CD14-positive monocyte (primary cell): ENCODE results near the gene EPS8L3. TPM values are rescaled to one million over a fixed set of nuclear protein-coding genes. Genes with fewer than 3 reads are reported as not detected.

ENCODE experiments used
- DNase-seq, 3 donors: peaks; one replicate each; pipeline ENCODE4 v3.0.0-alpha.2; 2011 to 2022
- H2AFZ ChIP-seq: 2 replicates; pipeline ENCODE4 v1.6.0; 2012; ENCODE audit warnings: mild to moderate bottlenecking, low read depth, low read length, inconsistent platforms; ENCODE audit not compliant: insufficient read depth, poor library complexity, severe bottlenecking
- H3K27ac ChIP-seq, 2 donors: 1 replicate in 1 of 2; 2 replicates in 1 of 2; pipeline ENCODE4 v1.5.1; 2012 to 2013; ENCODE audit warnings: low read length in 2 of 2, control low read depth in 1 of 2, inconsistent platforms in 1 of 2, low read depth in 1 of 2, mild to moderate bottlenecking in 1 of 2
- H3K27me3 ChIP-seq, 2 donors: one replicate each; pipeline versions ENCODE4 v1.6.0 to v1.6.1; 2011 to 2013; ENCODE audit warnings: low read length in 2 of 2; ENCODE audit not compliant: control insufficient read depth in 2 of 2, insufficient read depth in 2 of 2
- H3K36me3 ChIP-seq, 2 donors: replicated peaks in 1 of 2; 1 replicate in 1 of 2; 2 replicates in 1 of 2; pipeline versions ENCODE4 v1.5.1 to v1.6.1; 2012 to 2013; ENCODE audit warnings: low read length in 2 of 2, control low read depth in 1 of 2, inconsistent platforms in 1 of 2, mild to moderate bottlenecking in 1 of 2; ENCODE audit not compliant: insufficient read depth in 2 of 2, control insufficient read depth in 1 of 2
- H3K4me1 ChIP-seq, 2 donors: 1 replicate in 1 of 2; 2 replicates in 1 of 2; pipeline versions ENCODE4 v1.5.1 to v1.6.1; 2012 to 2013; ENCODE audit warnings: low read length in 2 of 2, control low read depth in 1 of 2, inconsistent platforms in 1 of 2, mild to moderate bottlenecking in 1 of 2, moderate library complexity in 1 of 2; ENCODE audit not compliant: insufficient read depth in 2 of 2, control insufficient read depth in 1 of 2
- H3K4me2 ChIP-seq: replicated peaks from 2 replicates; pipeline ENCODE3; 2012; ENCODE audit warnings: low read length, moderate library complexity, mild to moderate bottlenecking; ENCODE audit not compliant: poor library complexity, severe bottlenecking; ENCODE audit errors: extremely low read depth
- H3K4me3 ChIP-seq, 3 experiments: fragments of 200-600 bp in 1 of 3; sonication (generic) in 1 of 3; replicated peaks in 1 of 3; 1 replicate in 2 of 3; 2 replicates in 1 of 3; pipeline ENCODE4 v1.5.1; 2011 to 2013; ENCODE audit warnings: low read length in 3 of 3, mild to moderate bottlenecking in 3 of 3, control low read depth in 2 of 3, low read depth in 2 of 3, inconsistent platforms in 1 of 3, moderate library complexity in 1 of 3
- H3K79me2 ChIP-seq: 2 replicates; pipeline ENCODE4 v1.6.0; 2012; ENCODE audit warnings: mild to moderate bottlenecking, control low read depth, inconsistent platforms, low read length, moderate library complexity; ENCODE audit not compliant: insufficient read depth
- H3K9ac ChIP-seq: 2 replicates; pipeline ENCODE4 v1.6.0; 2017; ENCODE audit warnings: low read length, mild to moderate bottlenecking; ENCODE audit not compliant: insufficient read depth, poor library complexity, severe bottlenecking
- H3K9me3 ChIP-seq, 2 donors: replicated peaks in 1 of 2; 1 replicate in 1 of 2; 2 replicates in 1 of 2; pipeline versions ENCODE4 v1.5.1 to v1.6.1; 2012 to 2013; ENCODE audit warnings: low read length in 2 of 2, control low read depth in 1 of 2; ENCODE audit not compliant: control insufficient read depth in 1 of 2, insufficient read depth in 1 of 2
- H4K20me1 ChIP-seq: 2 replicates; pipeline ENCODE4 v1.6.0; 2012; ENCODE audit warnings: mild to moderate bottlenecking, low read length, control low read depth, moderate library complexity; ENCODE audit not compliant: insufficient read depth
- H3K27ac Mint-ChIP-seq, 7 donors: one replicate each; pipeline ENCODE4 v1.8.0; 2020; ENCODE audit warnings: mild to moderate bottlenecking in 7 of 7, mixed read lengths in 7 of 7, moderate library complexity in 6 of 7, inconsistent platforms in 2 of 7
- H3K27me3 Mint-ChIP-seq, 3 donors: one replicate each; pipeline ENCODE4 v1.8.0; 2021 to 2022; ENCODE audit warnings: low read depth in 3 of 3, mild to moderate bottlenecking in 3 of 3, mixed read lengths in 3 of 3, moderate library complexity in 3 of 3, inconsistent platforms in 1 of 3
- H3K36me3 Mint-ChIP-seq, 2 donors: one replicate each; pipeline ENCODE4 v1.8.0; 2020; ENCODE audit warnings: mixed read lengths in 2 of 2, inconsistent platforms in 1 of 2, mild to moderate bottlenecking in 1 of 2
- H3K4me1 Mint-ChIP-seq: one replicate; pipeline ENCODE4 v1.8.0; 2020; ENCODE audit warnings: mild to moderate bottlenecking, mixed read lengths
- H3K4me3 Mint-ChIP-seq, 2 donors: one replicate each; pipeline ENCODE4 v1.8.0; 2020; ENCODE audit warnings: mild to moderate bottlenecking in 2 of 2, mixed read lengths in 2 of 2, moderate library complexity in 1 of 2
- H3K9me3 Mint-ChIP-seq, 7 donors: one replicate each; pipeline ENCODE4 v1.8.0; 2020 to 2022; ENCODE audit warnings: mixed read lengths in 7 of 7, mild to moderate bottlenecking in 6 of 7, moderate library complexity in 6 of 7, inconsistent platforms in 2 of 7
- WGBS: methylation state at CpG from one replicate; pipeline ENCODE4 v1.1.5; 2013; ENCODE audit warnings: missing lambda C conversion rate; ENCODE audit not compliant: insufficient coverage; 5-methylcytosine and 5-hydroxymethylcytosine counted together
- intact Hi-C, 2 donors: fragments of 100-400 bp; cut with micrococcal nuclease; formaldehyde crosslinking; loops; one replicate each; pipeline versions ENCODE4 v1.15.0 to v1.15.1; 2023
- polyA plus RNA-seq, 3 donors: library from polyadenylated mRNA; depleted of rRNA in 1 of 3; unstranded in 2 of 3; stranded (reverse) in 1 of 3; fragments of 300-500 nt in 2 of 3; fragments of >200 nt in 1 of 3; fragmentation: Illumina TruSeq in 2 of 3; gene quantifications; 1 replicate in 2 of 3; 2 replicates in 1 of 3; pipeline ENCODE4 v1.2.3, GENCODE V29; 2012 to 2021
- TF ChIP-seq, protein P1 (sequence below): fragments of 200-600 bp; IDR thresholded peaks from one replicate; pipeline ENCODE4 v1.8.0; 2022; ENCODE audit warnings: antibody characterized with exemption, mild to moderate bottlenecking

Gene EPS8L3
- polyA plus RNA-seq, 3 donors, result not detected

DNA sequence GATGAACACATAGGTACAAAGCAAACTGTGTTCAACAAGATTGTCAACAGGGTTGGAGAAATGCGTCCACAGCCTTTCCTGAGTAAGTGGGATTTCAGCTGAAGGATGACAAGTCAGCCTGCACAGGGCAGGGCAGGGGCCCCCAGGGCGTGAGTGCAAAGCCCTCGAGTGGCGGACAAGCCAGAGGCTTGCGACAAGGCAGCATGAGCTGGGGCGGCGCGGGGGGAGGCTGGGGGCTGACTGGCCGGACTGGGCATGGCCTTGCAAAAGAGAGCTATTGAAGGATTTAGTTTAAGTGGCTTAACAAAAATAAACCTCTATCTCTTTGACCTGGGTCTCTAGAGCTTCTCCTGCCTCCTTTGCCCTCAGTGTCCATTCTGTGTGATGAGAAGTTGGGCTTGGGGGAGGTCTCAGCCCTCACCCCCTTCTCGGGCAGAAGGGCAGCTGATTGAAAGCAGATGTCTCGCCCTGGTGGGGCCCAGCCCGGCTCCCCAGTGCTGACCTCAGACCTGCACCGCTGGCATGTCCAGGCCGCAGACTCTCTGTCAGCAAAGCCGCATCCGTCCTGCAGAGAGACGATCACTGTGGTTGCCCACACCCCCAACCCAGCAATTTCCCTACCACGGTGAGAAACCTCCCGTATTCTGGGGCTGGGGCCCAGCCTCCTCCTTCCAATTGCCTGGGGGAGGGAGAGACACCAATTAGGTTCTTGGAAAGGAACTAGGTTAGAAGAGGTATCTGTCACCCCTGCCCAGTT, 24.3 kb upstream of the EPS8L3 start:
- peaks cover 41 to 50% of the 10 kb centered on the region in 2 donors for H3K4me1 ChIP-seq
- H3K4me3 Mint-ChIP-seq, result no peak overlapping the region

DNA sequence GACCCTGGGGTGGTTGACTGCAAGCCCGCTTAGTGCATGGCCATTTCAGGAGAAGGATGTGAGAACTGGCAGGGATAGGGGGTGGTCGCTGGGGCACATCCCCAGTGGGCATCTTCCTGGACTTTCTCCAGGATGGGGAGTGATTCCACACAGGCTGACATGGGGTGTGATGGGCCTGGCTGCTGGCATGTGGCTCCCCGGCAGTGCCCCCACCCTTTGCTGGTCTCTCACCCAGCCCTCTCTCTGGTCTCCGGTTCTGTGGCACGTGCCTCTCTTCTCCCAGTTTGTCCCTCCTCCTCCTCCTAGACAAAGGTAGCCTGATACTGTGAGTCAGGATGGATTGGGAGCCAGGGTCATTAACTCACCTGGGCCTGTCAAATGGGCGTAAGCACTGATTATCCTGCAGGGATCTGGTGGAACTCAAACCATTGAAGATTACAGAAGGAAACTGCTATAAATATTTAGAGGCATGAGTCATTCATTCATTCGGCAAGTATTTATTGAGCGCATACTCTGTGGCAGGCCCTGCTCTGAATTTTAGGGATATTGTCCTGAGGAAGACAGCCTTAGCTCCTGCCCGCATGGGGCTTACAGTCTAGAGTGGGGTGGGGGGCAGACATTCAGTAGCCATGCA, 23.6 kb upstream of the EPS8L3 start:
- no peak overlapping the region for H3K4me3 Mint-ChIP-seq
- peaks cover 34 to 43% of the 10 kb centered on the region in 2 donors for H3K4me1 ChIP-seq
- no peak overlapping the region for H3K4me3 ChIP-seq
- TF ChIP-seq, protein P1, sequence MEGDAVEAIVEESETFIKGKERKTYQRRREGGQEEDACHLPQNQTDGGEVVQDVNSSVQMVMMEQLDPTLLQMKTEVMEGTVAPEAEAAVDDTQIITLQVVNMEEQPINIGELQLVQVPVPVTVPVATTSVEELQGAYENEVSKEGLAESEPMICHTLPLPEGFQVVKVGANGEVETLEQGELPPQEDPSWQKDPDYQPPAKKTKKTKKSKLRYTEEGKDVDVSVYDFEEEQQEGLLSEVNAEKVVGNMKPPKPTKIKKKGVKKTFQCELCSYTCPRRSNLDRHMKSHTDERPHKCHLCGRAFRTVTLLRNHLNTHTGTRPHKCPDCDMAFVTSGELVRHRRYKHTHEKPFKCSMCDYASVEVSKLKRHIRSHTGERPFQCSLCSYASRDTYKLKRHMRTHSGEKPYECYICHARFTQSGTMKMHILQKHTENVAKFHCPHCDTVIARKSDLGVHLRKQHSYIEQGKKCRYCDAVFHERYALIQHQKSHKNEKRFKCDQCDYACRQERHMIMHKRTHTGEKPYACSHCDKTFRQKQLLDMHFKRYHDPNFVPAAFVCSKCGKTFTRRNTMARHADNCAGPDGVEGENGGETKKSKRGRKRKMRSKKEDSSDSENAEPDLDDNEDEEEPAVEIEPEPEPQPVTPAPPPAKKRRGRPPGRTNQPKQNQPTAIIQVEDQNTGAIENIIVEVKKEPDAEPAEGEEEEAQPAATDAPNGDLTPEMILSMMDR, result no peak
- H3K36me3 ChIP-seq, result no peaks in the 10 kb centered on the region
- WGBS, result 76% methylated on average over 5 of the region's 9 CpGs
- no peak overlapping the region for H3K9ac ChIP-seq
- H2AFZ ChIP-seq, result no peak overlapping the region
- DNase-seq, result no peak
- H3K36me3 Mint-ChIP-seq, result peaks cover 0 to 2% of the 10 kb centered on the region in 2 donors
- no peak overlapping the region for H3K27ac ChIP-seq
- no peaks in the 10 kb centered on the region for H4K20me1 ChIP-seq
- no peaks in the 10 kb centered on the region for H3K27me3 ChIP-seq
- intact Hi-C loops, result no loop called here
- H3K9me3 Mint-ChIP-seq, result no peaks in the 10 kb centered on the region
- H3K9me3 ChIP-seq, result no peaks in the 10 kb centered on the region
- H3K4me1 Mint-ChIP-seq, result peaks cover 43% of the 10 kb centered on the region
- H3K79me2 ChIP-seq, result no peaks in the 10 kb centered on the region
- H3K27ac Mint-ChIP-seq, result no peak overlapping the region
- H3K27me3 Mint-ChIP-seq, result peaks cover 2 to 14% (median 5%) of the 10 kb centered on the region in 3 donors
- no peak overlapping the region for H3K4me2 ChIP-seq

More for the DNA sequence above, 24.3 kb upstream of the EPS8L3 start:
- no peak for DNase-seq
- H4K20me1 ChIP-seq, result no peaks in the 10 kb centered on the region
- H3K4me2 ChIP-seq, result no peak overlapping the region
- Mint-ChIP-seq H3K9me3 (no peaks in the 10 kb centered on the region), H3K36me3 (peaks cover 0 to 2% of the 10 kb centered on the region in 2 donors), H3K4me1 (peaks cover 50% of the 10 kb centered on the region), H3K27ac (no peak overlapping the region), H3K27me3 (peaks cover 2 to 20% (median 11%) of the 10 kb centered on the region in 3 donors)
- no peak overlapping the region for H3K9ac ChIP-seq
- TF ChIP-seq, protein P1, result no peak
- H3K27me3 ChIP-seq, result no peaks in the 10 kb centered on the region
- no peak overlapping the region for H3K27ac ChIP-seq
- WGBS, result 72% methylated on average over 8 of the region's 19 CpGs
- H3K79me2 ChIP-seq, result no peaks in the 10 kb centered on the region
- no peaks in the 10 kb centered on the region for H3K36me3 ChIP-seq
- no peaks in the 10 kb centered on the region for H3K9me3 ChIP-seq
- H2AFZ ChIP-seq, result no peak overlapping the region
- intact Hi-C loops, result no loop called here
- H3K4me3 ChIP-seq, result no peak overlapping the region
